Measurements from ENCODE around the gene EXPH5. TPM values are rescaled to one million over a fixed set of nuclear protein-coding genes. Genes with fewer than 3 reads are reported as not detected.

EXPH5 gene
- total and polyA plus RNA-seq, 2 donors (not counting 3 experiments of a cell fraction or from before 2014, with no cell fraction given), result 0.03 to 0.09 TPM

DNA sequence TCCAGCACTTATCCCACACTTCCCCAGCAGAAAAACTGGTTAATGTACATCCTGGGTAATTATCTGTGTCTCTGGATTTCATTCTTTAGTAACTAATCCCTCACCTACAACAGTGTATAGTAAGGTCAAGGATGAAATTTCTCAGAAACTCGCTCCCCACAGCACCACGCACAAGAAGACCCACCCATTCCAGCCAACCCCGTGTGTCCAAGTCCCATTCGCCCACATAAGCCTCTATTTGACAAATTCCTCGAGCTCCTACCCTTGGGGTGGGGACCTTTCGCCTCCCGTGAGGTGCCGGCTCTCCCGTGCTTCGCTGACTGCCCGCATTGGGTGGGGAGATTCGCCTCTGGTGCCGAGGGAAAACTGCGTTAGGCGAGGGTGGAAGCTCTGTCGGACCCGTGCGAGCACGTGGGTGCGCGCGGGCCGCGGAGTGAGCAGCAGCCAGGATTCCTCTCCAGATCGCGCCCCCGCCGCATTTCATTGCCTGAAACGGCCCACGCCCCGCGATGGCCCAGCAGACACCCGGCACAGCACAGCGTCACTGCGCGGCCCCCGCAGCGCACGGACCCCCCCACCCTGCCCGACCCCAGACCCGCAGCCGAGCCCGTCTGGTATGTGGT is 866 bp downstream of the EXPH5 start:
- Histone ChIP-seq H3K27me3 (ENCODE audit: control insufficient read depth in 2 of 2, insufficient read depth in 2 of 2, low read length in 2 of 2) (peaks cover 24 to 35% of the 10 kb centered on the region in 2 experiments), H3K4me3 (replicated peaks in 1 of 3; ENCODE audit: insufficient read depth in 1 of 3, low read depth in 1 of 3, low read length in 3 of 3) (peak overlapping the region; percentile 47 to 96 (median 81)), H3K9me3 (replicated peaks; ENCODE audit: control insufficient read depth, insufficient read depth, low read length) (no peaks in the 10 kb centered on the region), H3K4me1 (ENCODE audit: control insufficient read depth, extremely low read depth, insufficient read depth, low read length) (peaks cover 3% of the 10 kb centered on the region), H3K4me2 (ENCODE audit: insufficient read depth, low read length) (peak overlapping the region; percentile 94), H4K20me1 (replicated peaks; ENCODE audit: control insufficient read depth, extremely low read depth, insufficient read depth, low read length) (no peaks in the 10 kb centered on the region), H3K36me3 (ENCODE audit: control insufficient read depth in 2 of 2, extremely low read depth in 1 of 2, insufficient read depth in 2 of 2, low read length in 2 of 2) (no peaks in the 10 kb centered on the region), H3K27ac (ENCODE audit: insufficient read depth, low read depth, low read length) (no peak overlapping the region), H3K9ac (replicated peaks; ENCODE audit: extremely low read depth, insufficient read depth, low read length) (no peak overlapping the region), H3K79me2 (ENCODE audit: control insufficient read depth, insufficient read depth, low read length) (no peaks in the 10 kb centered on the region), H3K9me1 (replicated peaks; ENCODE audit: control insufficient read depth, extremely low read depth, insufficient read depth, low read length) (no peaks in the 10 kb centered on the region), H2AFZ (ENCODE audit: low read depth, low read length) (peak overlapping the region; percentile 92)
- no peak for FAIRE-seq
- TF ChIP-seq POLR2AphosphoS5 (IDR thresholded peaks at IDR 0.05; ENCODE audit: insufficient read depth, low read depth, low read length), result no peak
- TF ChIP-seq POLR2A (IDR thresholded peaks at IDR 0.05; ENCODE audit: low read depth, low read length), result no peak
- peak; percentile 68 for TF ChIP-seq EZH2 (IDR thresholded peaks at IDR 0.05; ENCODE audit: borderline replicate concordance, low read depth, low read length, severe bottlenecking)
- TF ChIP-seq, protein P1, sequence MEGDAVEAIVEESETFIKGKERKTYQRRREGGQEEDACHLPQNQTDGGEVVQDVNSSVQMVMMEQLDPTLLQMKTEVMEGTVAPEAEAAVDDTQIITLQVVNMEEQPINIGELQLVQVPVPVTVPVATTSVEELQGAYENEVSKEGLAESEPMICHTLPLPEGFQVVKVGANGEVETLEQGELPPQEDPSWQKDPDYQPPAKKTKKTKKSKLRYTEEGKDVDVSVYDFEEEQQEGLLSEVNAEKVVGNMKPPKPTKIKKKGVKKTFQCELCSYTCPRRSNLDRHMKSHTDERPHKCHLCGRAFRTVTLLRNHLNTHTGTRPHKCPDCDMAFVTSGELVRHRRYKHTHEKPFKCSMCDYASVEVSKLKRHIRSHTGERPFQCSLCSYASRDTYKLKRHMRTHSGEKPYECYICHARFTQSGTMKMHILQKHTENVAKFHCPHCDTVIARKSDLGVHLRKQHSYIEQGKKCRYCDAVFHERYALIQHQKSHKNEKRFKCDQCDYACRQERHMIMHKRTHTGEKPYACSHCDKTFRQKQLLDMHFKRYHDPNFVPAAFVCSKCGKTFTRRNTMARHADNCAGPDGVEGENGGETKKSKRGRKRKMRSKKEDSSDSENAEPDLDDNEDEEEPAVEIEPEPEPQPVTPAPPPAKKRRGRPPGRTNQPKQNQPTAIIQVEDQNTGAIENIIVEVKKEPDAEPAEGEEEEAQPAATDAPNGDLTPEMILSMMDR (IDR thresholded peaks at IDR 0.05; ENCODE audit: extremely low read depth in 1 of 2, insufficient read depth in 1 of 2, low read depth in 1 of 2, low read length in 2 of 2), result no peak
- TF ChIP-seq, protein P2, sequence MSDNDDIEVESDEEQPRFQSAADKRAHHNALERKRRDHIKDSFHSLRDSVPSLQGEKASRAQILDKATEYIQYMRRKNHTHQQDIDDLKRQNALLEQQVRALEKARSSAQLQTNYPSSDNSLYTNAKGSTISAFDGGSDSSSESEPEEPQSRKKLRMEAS (IDR thresholded peaks at IDR 0.05; ENCODE audit: insufficient read depth, insufficient read length), result peak; percentile 57
- no peak for TF ChIP-seq GATA2 (IDR thresholded peaks at IDR 0.05; ENCODE audit: insufficient read depth, insufficient read length, low read depth, low read length)
- TF ChIP-seq MYC (IDR thresholded peaks at IDR 0.05; ENCODE audit: low read depth, low read length), result no peak
- no peak for TF ChIP-seq FOS (IDR thresholded peaks at IDR 0.05; ENCODE audit: borderline replicate concordance, insufficient read depth, low read length)
- intact Hi-C loops (cut with micrococcal nuclease), result loop anchor here (1.0 to 5.0 kb wide), 4 partner anchors 24 to 370 kb away; partner anchors contain the start of genes ATM, C11orf65, NPAT and POGLUT3
- ChIA-PET CTCF (interaction anchor here (0.5 to 1.9 kb wide), 3 partner anchors 13 to 475 kb away, joined by 3 to 6 read pairs (median 4); no protein-coding TSS in a partner anchor), POLR2A (no interaction called here)
- dilution Hi-C loops (cut with MboI; ENCODE audit: extremely low pct_ligation_motif_present, low sequenced_read_pairs), result no loop called here
- no TSS peak for BruUV-seq (replicated peaks)
- no peak for DNase-seq (ENCODE audit: low read depth, low spot score)
